ENCODE measurements around the gene ZSWIM4.

ZSWIM4 gene

DNA sequence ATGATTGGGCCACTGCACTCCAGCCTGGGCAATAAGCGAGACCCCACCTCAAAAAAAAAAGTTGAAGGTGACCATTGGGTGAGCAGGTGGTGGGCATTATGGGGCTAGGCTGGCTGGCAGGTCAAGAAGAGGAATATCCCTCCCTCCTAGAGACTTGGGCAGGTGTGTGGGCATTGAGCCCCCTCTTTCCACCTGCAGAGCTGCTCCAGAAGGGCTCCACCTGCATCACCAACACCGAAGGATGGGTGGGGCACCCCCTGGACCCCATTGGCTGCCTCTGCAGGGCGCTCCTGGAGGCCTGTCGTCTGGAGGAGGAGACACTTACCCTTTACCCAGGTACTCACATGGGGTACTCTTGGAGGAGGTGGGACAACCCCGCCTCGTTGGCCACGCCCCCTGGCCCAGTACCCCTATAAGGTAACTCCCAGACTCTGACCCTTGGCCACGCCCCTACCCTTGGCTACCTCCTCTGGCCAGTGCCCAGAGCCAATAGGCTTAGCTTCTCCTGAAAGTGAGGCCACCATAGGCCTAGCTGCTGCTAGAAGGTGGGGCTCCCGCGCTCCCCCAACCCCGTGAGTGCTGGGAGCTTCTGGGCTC lies 21.9 kb downstream of the ZSWIM4 start:
- no peak for TF ChIP-seq CTCF (IDR thresholded peaks at IDR 0.05; ENCODE audit: low read depth, low read length, poor library complexity, severe bottlenecking)
- no peak for TF ChIP-seq EZH2phosphoT487 (IDR thresholded peaks at IDR 0.05; ENCODE audit: borderline replicate concordance, low read length)
- Histone ChIP-seq H3K27me3 (ENCODE audit: control insufficient read depth, low read length) (no peaks in the 10 kb centered on the region), H3K79me2 (ENCODE audit: control insufficient read depth, low read length) (no peaks in the 10 kb centered on the region), H3F3A (ENCODE audit: control insufficient read depth, insufficient read depth) (peaks cover 1% of the 10 kb centered on the region; the same call in 1 of the 2 replicates), H3K9me3 (ENCODE audit: control insufficient read depth, insufficient read depth, low read length) (no peaks in the 10 kb centered on the region), H3K4me3 (ENCODE audit: low read length) (no peak overlapping the region), H4K20me1 (ENCODE audit: control insufficient read depth, insufficient read depth, low read depth, low read length) (no peaks in the 10 kb centered on the region), H3K27ac (ENCODE audit: low read depth, low read length) (no peak overlapping the region), H3K36me3 (ENCODE audit: control insufficient read depth, low read length) (peaks cover 3% of the 10 kb centered on the region; the same call in 1 of the 2 replicates), H3K9me2 (replicated peaks; ENCODE audit: control insufficient read depth, low read length) (no peaks in the 10 kb centered on the region), H3K4me1 (ENCODE audit: control insufficient read depth, low read length) (peaks cover 10% of the 10 kb centered on the region), H3K4me2 (ENCODE audit: low read length) (no peak overlapping the region)

DNA sequence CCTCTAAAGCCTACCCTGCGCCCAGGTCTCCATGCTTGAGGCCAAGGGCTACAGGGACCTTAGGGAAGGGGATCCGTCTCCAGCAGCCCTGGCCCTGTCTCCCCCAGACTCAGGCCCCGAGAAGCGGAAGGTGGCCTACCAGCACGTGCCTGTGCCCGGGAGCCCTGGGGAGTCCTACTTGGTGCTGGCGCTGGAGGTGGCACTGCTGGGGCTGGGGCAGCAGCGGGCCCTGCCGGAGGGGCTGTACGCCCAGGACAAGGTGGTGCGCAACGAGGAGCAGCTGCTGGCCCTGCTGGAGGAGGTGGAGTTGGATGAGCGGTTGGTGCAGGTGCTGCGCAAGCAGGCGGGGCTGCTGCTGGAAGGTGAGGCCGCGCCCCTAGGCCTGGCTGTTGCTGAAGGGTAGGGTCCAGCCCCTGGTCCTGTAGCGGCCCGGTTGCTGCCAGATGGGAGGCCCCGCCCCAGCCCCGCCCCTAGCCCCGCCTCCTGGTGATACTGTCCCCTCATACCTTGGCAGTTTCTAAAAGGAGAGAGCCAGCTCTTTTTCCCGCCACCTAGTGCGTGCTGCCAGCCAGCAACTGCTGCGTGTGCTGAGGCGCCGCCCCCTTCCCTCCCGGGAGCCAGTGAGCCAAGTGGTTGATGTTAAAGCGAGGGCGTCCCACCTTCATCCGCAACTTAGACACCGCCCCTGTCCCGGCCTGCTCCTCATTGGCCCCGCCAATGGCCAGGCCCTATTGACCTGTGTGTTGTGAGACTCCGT lies 22.6 kb downstream of the ZSWIM4 start:
- peaks cover 3% of the 10 kb centered on the region; the same call in 1 of the 2 replicates for H3F3A ChIP-seq (ENCODE audit: control insufficient read depth, insufficient read depth)
- H3K4me3 ChIP-seq (ENCODE audit: low read length) = no peak overlapping the region
- no peaks in the 10 kb centered on the region for H4K20me1 ChIP-seq (ENCODE audit: control insufficient read depth, insufficient read depth, low read depth, low read length)
- no peaks in the 10 kb centered on the region for H3K79me2 ChIP-seq (ENCODE audit: control insufficient read depth, low read length)
- H3K27me3 ChIP-seq (ENCODE audit: control insufficient read depth, low read length) = no peaks in the 10 kb centered on the region
- no peak overlapping the region for H3K27ac ChIP-seq (ENCODE audit: low read depth, low read length)
- H3K9me2 ChIP-seq (replicated peaks; ENCODE audit: control insufficient read depth, low read length) = no peaks in the 10 kb centered on the region
- no peak for TF ChIP-seq CTCF (IDR thresholded peaks at IDR 0.05; ENCODE audit: low read depth, low read length, poor library complexity, severe bottlenecking)
- no peak for TF ChIP-seq EZH2phosphoT487 (IDR thresholded peaks at IDR 0.05; ENCODE audit: borderline replicate concordance, low read length)
- peaks cover 17% of the 10 kb centered on the region for H3K4me1 ChIP-seq (ENCODE audit: control insufficient read depth, low read length)
- peaks cover 3% of the 10 kb centered on the region; the same call in 1 of the 2 replicates for H3K36me3 ChIP-seq (ENCODE audit: control insufficient read depth, low read length)
- no peak overlapping the region for H3K4me2 ChIP-seq (ENCODE audit: low read length)
- no peaks in the 10 kb centered on the region for H3K9me3 ChIP-seq (ENCODE audit: control insufficient read depth, insufficient read depth, low read length)

- H3K27me3 ChIP-seq (ENCODE audit: control insufficient read depth, low read length) = no peaks in the 10 kb centered on the region
- H4K20me1 ChIP-seq (ENCODE audit: control insufficient read depth, insufficient read depth, low read depth, low read length) = no peaks in the 10 kb centered on the region
- no peaks in the 10 kb centered on the region for H3K79me2 ChIP-seq (ENCODE audit: control insufficient read depth, low read length)
- peaks cover 3% of the 10 kb centered on the region; the same call in 1 of the 2 replicates for H3K36me3 ChIP-seq (ENCODE audit: control insufficient read depth, low read length)
- H3F3A ChIP-seq (ENCODE audit: control insufficient read depth, insufficient read depth) = peaks cover 3% of the 10 kb centered on the region; the same call in 1 of the 2 replicates
- no peak overlapping the region for H3K4me3 ChIP-seq (ENCODE audit: low read length)
- no peak overlapping the region for H3K27ac ChIP-seq (ENCODE audit: low read depth, low read length)
- peaks cover 29% of the 10 kb centered on the region for H3K4me1 ChIP-seq (ENCODE audit: control insufficient read depth, low read length)
- H3K9me2 ChIP-seq (replicated peaks; ENCODE audit: control insufficient read depth, low read length) = no peaks in the 10 kb centered on the region
- TF ChIP-seq CTCF (IDR thresholded peaks at IDR 0.05; ENCODE audit: low read depth, low read length, poor library complexity, severe bottlenecking) = no peak
- TF ChIP-seq EZH2phosphoT487 (IDR thresholded peaks at IDR 0.05; ENCODE audit: borderline replicate concordance, low read length) = no peak
- no peak overlapping the region for H3K4me2 ChIP-seq (ENCODE audit: low read length)
- no peaks in the 10 kb centered on the region for H3K9me3 ChIP-seq (ENCODE audit: control insufficient read depth, insufficient read depth, low read length)
These were observed 24.0 kb downstream of the ZSWIM4 start for GRCh38 chr19:13819238-13819637.
